Stimulated activated CD4-positive, alpha-beta T cell treated with anti-CD3 and anti-CD28 coated beads, Interleukin-4, amount 100 ng/mL, for 48 hours (primary cell): ENCODE data around the gene RPLP2.

ENCODE experiments used
- DNase-seq, 2 donors: peaks; one replicate each; pipeline ENCODE4 v3.0.0-alpha.2; 2020; ENCODE audit warnings: low read depth in 2 of 2

Gene RPLP2

GRCh38 chr11:849951-850774 is 40.4 kb downstream of the RPLP2 start:
- DNase-seq = no peak

GRCh38 chr11:850775-851763 is 41.3 kb downstream of the RPLP2 start:
- no peak for DNase-seq

- no peak for DNase-seq
Observed at GRCh38 chr11:852762-853161, 43.0 kb downstream of the RPLP2 start.

- no peak for DNase-seq
Observed at GRCh38 chr11:853682-854448, 44.1 kb downstream of the RPLP2 start.

- no peak for DNase-seq
Observed at GRCh38 chr11:854601-855329, 45.0 kb downstream of the RPLP2 start.

GRCh38 chr11:855330-855674 is 45.5 kb downstream of the RPLP2 start:
- no peak for DNase-seq

- no peak for DNase-seq
Observed at GRCh38 chr11:855796-856195, 46.0 kb downstream of the RPLP2 start.

- DNase-seq = no peak
Observed at GRCh38 chr11:856397-856796, 46.6 kb downstream of the RPLP2 start.

- DNase-seq = no peak
Observed at GRCh38 chr11:858053-858761, 48.4 kb downstream of the RPLP2 start.

GRCh38 chr11:858762-859339 is 49.1 kb downstream of the RPLP2 start:
- DNase-seq = no peak

GRCh38 chr11:859394-860131 is 49.8 kb downstream of the RPLP2 start:
- no peak for DNase-seq

GRCh38 chr11:860234-861104 is 50.7 kb downstream of the RPLP2 start:
- no peak for DNase-seq

GRCh38 chr11:861105-861479 is 51.3 kb downstream of the RPLP2 start:
- no peak for DNase-seq

GRCh38 chr11:862081-862661 is 52.4 kb downstream of the RPLP2 start:
- no peak for DNase-seq
